Ureter (tissue), 1 donor: Measurements from ENCODE around the gene PSG4. TPM values are rescaled to one million over a fixed set of nuclear protein-coding genes. Genes with fewer than 3 reads are reported as not detected.
"Not testable (repeated sequence)": the region's sequence is repeated elsewhere in the genome, so short reads cannot be mapped to it uniquely, and the experiment has no call there.

ENCODE experiments used
- DNase-seq: peaks from one replicate; pipeline ENCODE4 v3.0.0-alpha.2; 2020; ENCODE audit warnings: low spot score
- total RNA-seq: library from RNA; stranded (reverse); gene quantifications from one replicate; pipeline ENCODE4 v1.2.4, GENCODE V29; 2023
- donor health status: DM: yes; HTN: yes; CAD: no.

Gene PSG4
- total RNA-seq, 1 donor from 2014 or later, result 1.5 TPM

DNA sequence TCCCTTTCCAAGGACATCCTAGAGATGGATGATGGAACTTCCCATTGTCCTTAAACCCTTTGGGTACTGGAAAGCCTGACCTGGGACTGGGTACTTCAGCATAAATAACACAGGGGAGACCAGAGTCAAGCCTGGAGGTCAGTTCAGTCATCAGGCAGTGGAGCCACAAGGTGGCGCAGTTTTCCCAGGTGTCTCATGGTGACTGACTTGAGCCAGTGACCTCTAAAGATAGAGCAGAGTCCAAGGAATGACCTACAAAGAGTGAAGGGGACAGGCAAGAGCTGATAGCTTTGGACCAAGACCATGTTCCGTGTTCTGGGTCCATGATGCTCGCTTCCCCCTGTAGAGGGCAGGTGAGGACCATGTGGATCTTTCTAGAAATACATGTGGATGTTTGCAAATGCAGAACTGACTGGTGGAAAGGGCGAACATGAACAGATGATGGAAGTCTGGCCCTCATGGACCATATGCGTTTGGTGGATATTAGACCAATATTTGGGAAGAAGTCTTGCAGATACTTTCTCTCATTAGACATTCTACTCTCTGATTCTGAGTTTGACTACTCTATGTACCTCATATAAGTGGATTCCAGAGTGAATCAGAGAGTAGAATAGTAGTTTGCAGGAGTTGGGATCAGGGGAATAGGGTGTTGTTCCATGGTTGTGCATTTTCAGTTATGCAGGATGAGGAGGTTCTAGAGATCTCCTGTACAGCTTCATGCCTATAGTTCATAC is 6.6 kb downstream of the PSG4 start:
- not testable (repeated sequence) for DNase-seq

DNA sequence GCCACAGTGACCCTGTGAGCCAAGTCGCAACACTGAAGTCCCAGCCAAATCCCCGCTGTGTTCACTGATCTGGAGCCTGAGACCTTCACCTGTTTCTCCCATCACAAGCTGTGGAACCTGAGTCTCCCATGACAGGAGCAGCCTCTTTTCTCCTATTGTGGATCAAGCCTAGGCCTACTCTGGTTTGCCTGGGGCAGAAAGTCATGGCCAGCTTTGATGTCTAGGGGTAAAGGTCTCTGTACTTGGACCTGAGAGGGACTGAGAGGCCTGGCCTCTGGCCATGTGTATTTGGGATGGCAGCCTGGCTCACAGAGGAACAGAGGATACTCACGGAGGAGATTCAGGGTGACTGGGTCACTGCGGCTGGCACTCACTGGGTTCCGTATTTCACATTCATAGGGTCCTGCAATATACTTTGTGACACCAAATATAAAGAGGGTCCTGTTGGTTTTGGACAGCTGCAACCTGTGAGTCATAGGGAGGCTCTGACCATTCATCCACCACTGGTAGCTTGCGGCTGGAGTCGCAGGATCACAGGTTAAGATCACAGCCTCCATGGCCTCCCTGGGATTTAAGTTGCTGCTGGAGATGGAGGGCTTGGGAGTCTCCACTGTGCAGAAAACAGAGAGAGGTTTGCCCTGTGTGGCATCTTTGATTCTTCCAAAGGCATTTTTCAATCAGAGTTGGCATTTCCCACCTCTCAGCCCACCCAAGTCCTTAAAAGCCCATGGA is 7.6 kb downstream of the PSG4 start:
- DNase-seq, result not testable (repeated sequence)

DNA sequence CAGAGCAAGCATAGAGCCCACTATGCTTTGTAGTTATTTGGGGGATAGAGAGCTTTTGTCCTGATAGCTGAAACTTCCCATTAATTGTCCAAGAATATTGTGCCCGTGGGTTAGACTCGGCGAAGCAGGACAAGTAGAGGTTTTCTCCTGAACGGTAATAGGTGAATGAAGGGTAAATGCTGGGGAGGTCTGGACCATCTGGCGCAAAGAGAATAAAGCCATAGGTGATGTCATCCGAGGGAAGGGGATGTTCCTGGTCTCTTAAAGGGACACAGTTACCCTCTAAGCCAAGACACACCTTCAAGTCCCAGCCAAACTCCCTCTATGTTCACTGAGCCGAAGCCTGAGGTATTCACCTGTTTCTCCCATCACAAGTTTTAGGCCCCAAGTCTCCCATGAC is 11.0 kb downstream of the PSG4 start:
- not testable (repeated sequence) for DNase-seq

DNA sequence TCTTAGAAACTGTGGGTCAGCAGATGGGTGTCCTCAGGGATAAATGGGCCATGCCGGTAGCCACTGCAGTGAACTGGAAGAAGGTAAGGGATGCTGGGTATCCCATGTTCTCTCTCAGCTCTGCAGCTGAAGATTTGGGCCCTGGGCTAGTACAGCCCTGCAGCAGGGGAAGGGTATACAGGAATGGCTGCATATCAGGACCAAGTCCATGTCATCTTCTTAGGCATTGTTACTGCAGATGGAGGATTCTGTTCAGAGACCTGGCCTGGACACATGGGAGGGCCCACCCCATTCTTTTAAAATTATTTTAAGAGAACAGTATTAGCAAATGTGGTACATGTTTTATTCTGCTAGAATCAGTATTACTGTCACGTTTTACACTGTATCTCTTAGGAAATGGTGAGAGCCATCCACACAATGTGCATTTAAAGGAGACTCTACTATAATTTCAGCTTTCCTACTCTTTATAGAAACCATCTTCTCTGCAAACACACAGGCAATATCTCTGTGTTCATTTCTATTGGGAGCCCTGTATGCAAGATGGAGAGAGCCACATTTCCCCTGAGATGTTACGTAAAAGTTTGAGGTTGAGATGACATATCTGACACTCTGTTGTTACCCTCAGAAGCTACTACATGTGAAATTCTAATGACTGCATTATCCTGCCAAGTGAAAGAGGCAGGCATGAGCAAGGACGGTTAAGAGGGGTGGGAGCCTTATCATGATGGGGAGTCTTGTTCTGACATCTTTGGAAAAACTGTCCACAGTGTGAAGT is 12.9 kb downstream of the PSG4 start:
- DNase-seq, result not testable (repeated sequence)

DNA sequence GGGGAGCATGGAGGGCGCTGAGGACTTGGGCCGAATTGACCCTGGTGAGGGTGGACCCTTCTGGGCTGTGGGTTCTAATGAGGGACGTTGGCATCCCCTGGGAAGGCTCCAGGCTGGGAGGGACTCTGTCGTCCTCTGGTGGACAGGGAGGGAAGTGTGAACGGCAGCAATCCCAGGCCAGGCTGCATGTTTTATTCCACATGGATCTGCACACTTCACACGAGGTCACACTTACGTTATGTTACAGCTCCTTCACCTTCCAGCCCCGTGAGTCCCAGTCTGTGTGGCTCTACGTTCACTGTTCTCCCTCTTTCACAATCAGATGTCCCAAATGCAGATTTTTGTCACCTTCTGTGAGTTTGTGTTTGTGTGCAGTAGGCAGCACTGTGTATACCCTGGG is 17.3 kb downstream of the PSG4 start:
- not testable (repeated sequence) for DNase-seq

DNA sequence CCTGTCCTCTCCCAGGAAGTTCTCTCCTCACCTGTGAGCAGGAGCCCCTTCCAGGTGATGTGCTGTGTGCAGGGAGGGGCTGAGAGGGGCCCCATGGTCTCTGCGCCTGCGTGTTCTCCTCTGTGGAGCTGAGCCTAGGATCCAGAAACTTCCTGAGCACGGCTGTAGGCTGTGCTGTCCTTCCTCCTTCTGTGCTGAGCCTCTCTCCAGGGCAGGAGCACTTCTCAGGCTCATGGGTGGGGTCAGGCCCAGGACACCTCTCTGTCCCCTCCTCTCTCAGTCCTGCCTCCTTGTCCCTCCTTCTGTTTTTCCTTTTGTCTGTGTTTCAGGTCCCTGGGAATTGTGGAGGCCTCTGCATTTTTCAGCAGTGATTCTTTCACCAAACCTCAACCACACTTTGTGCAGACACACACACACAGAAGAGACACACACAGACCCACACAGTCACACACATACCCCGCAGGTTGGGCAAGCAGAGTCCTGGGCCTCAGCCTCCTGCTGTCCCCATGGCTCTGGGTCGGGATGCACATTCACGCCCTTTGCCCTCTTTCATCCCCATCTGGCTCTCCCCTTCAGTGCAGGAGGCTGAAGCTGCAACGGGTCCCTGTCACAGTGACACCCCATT is 19.0 kb downstream of the PSG4 start, which contains the start of gene PSG5:
TSS of gene PSG5 (minus strand) at position 226 of the 625 bp plus-strand sequence. CDS start at position 95, 131 bp downstream.
- DNase-seq, result not testable (repeated sequence)

DNA sequence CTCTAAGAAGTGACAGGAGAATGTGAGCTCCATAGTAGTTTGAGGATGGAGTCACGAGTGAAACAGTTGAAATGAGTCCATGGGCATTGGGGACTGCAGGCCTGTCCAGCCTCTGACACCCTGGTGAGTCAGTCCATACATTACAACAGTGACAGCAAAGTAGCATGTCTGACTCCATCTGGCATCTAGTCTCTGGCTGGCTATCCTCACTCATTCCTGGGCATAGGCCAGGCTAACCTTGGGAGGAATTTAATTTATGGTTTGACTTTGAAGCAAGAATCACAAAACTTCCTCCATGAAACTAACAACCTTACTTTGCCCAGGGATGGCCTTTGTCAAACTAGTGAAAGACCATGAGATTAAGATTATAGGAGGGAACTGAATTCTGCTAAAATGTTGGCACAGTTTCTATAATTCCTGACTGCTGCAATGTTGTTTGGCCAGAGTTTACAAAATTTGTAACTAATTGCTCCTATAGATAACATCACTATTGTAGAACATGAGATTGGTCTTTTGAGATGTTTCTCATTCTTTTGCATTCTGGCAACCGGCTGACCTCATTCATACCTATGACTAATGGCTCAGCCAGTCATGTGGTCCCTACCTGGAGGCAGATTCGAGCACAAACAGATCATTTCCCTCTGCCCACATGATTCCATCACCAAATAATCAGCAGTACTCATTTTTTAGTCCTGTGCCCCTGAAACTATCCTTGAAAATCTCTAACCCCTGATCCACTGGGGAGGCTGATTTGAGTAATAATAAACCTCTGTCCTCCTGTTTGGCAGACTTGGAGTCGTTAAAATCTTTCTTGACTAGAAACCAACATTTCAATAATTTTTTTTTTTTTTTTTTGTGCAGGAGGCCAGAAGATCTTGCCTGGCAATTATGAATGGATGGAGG is 23.3 kb downstream of the PSG4 start:
- DNase-seq, result not testable (repeated sequence)

DNA sequence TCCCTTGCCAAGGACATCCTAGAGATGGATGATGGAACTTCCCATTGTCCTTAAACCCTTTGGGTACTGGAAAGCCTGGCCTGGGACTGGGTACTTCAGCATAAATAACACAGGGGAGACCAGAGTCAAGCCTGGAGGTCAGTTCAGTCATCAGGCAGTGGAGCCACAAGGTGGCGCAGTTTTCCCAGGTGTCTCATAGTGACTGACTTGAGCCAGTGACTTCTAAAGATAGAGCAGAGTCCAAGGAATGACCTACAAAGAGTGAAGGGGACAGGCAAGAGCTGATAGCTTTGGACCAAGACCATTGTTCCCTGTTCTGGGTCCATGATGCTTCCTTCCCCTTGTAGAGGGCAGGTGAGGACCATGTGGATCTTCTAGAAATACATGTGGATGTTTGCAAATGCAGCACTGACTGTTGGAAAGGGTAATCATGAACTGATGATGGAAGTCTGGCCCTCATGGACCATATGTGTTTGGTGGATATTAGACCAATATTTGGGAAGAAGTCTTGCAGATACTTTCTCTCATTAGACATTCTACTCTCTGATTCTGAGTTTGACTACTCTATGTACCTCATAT is 25.8 kb downstream of the PSG4 start:
- DNase-seq, result not testable (repeated sequence)

DNA sequence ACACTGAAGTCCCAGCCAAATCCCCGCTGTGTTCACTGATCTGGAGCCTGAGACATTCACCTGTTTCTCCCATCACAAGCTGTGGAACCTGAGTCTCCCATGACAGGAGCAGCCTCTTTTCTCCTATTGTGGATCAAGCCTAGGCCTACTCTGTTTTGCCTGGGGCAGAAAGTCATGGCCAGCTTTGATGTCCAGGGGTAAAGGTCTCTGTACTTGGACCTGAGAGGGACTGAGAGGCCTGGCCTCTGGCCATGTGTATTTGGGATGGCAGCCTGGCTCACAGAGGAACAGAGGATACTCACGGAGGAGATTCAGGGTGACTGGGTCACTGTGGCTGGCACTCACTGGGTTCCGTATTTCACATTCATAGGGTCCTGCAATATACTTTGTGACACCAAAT is 26.9 kb downstream of the PSG4 start:
- DNase-seq, result not testable (repeated sequence)

DNA sequence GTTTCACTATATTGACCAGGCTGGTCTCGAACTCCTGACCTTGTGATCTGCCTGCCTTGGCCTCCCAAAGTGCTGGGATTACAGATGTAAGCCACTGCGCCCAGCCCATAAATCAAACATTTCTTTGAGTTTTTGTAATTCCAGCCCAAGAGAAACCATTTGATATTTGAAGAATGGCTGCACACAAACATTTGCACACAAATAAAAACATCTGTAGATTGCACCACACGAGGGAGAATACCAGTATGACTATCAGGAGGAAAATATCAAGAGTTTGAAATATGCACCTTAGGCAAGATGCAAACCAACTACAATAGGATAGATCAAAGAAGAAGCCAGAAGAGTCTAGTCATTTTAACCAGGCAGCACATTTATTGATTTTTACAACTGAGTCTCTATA is 39.5 kb downstream of the PSG4 start:
- not testable (repeated sequence) for DNase-seq

DNA sequence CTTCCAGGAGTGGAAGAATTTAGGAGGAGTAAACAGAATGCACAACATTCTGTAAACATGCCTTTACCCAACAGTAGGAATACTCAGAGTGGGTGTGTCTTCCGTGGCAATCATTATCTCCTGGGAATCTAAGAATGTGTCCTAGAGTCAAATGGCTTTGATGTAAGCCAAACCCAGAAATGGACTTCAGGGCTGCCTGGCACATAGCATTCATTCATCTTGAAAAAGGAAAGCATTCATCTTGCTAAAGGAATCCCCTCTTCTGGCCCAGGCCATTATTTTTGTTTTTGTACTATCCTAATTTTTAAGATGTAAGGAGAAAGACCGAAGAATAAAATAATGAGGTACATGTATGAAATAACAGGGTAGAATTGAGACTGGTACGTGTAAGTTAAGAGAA is 42.3 kb downstream of the PSG4 start:
- DNase-seq, result not testable (repeated sequence)

DNA sequence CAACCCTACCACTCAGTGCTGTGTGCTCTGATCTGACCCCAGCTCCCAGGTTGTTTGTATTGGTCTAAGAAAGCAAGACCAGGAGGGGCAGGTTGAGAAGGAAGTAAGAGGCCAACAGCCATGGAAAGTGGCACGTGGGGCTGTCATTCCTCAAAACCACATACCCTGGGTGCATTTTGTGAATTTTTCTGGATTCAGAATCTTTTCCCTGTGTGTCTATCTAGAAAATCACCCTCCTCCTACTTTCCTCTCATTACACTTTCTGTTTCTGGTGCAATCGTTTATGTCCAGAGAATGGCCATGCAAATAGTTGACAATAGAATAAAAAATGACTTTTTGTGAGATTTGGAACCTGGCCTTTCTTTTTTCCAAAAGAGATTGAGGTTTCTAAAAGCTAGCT is 43.2 kb downstream of the PSG4 start:
- DNase-seq, result not testable (repeated sequence)

DNA sequence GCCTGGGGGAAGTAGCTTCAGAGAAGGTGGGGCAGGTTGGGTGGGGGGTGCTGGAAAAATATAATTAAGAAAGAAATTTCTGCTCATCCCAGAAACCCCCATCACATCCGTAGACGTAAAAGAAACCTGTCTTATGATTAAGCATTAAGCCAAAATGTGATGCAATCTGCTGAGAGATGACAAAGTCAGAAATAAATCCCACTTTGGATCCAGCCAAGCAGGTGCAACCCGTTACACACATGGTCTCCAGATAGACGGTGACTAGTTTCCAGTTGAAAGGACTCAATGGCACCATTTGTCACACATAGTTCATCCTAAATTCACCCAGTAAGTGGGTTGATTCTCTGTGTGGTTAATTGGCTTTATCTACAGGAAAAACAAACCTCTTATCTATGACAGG is 53.2 kb downstream of the PSG4 start:
- no peak for DNase-seq

DNA sequence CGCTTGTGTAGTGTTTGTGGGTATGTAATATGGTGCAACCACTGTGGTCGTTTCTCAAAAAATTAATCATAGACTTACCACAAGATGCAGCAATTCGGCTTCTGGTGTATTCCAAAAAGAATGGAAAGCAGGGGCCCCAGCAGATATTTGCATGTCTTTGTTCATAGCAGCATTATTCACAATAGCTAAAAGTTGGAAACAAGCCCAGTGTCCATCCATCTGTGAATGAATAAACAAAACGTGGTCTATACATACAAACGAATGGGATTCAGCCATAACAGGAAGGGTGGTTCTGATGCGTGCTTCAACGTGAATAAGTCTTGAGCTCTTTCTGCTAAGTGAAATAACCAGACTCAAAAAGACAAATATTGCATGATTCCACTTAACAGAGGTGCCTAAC is 55.6 kb downstream of the PSG4 start:
- peak; percentile 54 for DNase-seq

DNA sequence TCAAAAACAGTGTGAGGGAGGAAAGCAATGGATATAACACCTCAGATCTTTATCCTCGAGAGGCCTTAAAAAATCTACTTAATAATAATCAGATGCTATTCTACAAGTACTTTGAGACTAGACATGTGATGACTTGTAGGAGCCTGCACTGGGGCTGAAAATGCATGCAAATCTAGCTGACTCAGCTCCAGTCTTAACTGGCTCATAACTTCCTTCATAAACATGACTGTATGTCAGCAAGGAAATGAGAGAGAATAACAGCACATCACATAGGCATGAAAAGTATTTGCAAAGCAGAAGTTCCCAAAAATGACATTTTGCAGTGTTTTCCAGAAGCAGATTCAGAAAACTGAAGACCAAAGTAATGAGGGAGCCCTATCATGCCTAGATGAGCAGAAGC is 57.2 kb downstream of the PSG4 start:
- DNase-seq, result peak; percentile 79

Other genes with a start within 250 kb of the PSG4 start
- gene PSG11, start 179.2 kb downstream of the PSG4 start, total RNA-seq, result not detected
- gene PSG2, start 122.9 kb downstream of the PSG4 start, total RNA-seq, result not detected
- not detected for gene PSG5, start 19.1 kb downstream of the PSG4 start, total RNA-seq
- gene PSG9, start 63.9 kb upstream of the PSG4 start, total RNA-seq, result not detected
- gene CD177, start 148.0 kb upstream of the PSG4 start, total RNA-seq, result not detected
- not detected for gene TEX101, start 209.3 kb upstream of the PSG4 start, total RNA-seq